ENCODE data around the gene KIAA1958.

- no peak for TF ChIP-seq POLR2AphosphoS5 (IDR thresholded peaks at IDR 0.05)
- TF ChIP-seq CTCF (IDR thresholded peaks at IDR 0.05) = no peak
Measured at GRCh38 chr9:112605963-112606699, 119.5 kb downstream of the KIAA1958 start.

All from suprapubic skin (tissue), 3 donors.